ENCODE data around the gene LHX3.

The LHX3 gene

GRCh38 chr9:136172412-136173079 lies 32.4 kb downstream of the LHX3 start:
- DNase-seq, result peak; percentile 46

- DNase-seq, result no peak
Observed at GRCh38 chr9:136171801-136172411, 33.0 kb downstream of the LHX3 start.

DNA sequence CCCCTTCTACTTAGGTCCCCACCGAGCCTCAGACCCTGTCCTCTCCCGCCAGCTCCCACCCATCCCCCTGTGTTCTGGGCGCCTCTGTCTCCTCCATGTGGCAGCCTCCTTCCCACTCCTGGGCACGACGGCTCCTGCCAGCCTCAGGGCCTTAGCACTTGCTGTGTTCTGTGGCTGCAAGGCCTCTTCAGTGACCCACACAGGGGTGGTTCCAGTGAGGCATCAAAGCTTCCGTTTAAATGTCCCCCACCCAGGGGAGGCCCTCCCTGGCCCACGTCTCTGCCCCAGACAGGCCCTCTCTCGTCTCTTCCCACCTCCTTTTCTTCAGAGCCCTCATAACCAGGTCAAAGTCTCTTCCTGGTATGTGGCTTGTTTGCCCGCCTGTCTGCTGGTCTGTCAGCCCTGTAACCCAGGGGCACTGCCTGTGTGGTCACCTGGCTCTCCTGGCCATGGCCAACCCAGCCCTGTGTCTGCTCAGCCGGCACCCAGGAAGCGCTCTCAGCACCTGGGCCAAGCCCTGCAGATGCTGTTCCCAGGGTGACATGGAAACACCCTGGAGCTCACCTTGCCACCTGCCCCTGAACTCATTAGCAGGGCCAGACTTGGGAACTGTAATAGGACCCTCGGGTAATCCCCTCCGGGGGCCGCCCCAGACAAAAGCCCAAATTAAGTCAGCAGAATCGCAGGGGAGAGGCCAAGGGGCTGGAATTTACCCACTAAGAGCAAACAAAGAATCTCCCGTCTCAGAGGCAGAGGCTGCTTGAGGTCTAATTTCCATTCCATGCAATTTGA lies 33.7 kb downstream of the LHX3 start:
- peak; percentile 57 for DNase-seq

DNA sequence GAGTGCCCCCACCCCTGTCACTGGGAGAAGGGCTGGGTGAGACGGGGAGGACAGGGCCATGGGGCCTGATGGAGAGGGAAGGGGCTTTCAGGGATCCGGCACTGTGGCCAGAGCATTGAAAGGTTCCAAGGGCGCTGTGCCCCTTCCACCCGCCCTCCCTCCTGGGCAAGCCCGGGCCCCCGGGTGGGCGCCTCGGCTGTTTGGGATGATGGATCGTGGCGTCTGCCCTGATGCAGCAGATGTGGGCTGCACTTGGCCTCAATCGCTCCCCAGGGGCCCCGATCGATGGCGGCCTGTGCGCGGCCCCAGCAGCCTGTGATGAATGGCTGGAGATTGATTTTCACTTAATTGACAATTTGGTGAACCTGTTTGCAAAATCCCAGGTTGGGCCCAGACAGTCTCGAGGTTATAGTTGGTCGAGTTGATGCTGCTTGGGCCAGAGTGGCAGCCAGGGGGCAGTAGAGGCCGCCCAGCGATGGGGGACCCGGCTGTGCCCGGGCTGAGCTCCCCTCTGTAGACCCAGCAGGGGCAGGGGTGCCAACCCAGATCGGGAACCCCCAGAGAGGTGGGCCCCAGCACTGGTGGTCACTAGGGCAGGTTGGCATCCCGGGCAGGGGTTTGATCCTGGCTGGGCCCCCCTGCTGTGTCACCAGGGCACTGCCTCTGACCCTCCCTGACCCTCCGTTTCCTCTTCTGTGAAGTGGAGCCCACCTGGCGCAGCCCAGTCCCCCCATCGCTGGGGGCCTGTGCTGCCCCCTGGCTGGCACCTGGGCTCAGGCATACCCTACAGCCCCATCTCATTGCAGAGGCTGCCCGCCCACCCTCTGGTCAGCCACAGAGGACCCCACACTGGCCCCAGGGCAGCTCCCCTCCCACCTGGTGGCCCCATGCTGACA lies 34.7 kb downstream of the LHX3 start:
- DNase-seq, result no peak

DNA sequence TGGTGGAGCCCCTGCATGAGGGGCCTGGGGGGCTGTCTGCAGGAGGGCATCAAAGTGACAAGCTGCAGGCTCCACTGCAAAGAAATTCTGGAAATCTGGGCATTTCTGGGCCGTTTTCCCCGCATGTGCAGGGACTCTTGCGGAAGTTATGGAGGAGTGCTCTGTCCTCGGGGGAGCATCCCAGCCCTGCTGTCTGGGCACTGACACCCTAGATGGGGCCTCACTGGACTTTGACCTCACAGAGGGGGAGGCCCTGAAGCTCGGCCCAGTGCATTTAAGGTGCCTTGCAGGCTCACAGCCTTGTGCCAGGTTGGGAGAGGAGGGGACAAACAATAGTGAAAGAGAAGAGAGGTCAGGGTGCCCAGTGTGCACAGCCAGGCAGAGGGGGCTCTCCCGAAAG lies 35.4 kb downstream of the LHX3 start:
- no peak for DNase-seq

- DNase-seq, result no peak
Observed at GRCh38 chr9:136163248-136163850, 41.6 kb downstream of the LHX3 start.

GRCh38 chr9:136160995-136161610 lies 43.8 kb downstream of the LHX3 start:
- no peak for DNase-seq

- DNase-seq, result peak; percentile 85
Observed at GRCh38 chr9:136160381-136160841, 44.5 kb downstream of the LHX3 start.

DNA sequence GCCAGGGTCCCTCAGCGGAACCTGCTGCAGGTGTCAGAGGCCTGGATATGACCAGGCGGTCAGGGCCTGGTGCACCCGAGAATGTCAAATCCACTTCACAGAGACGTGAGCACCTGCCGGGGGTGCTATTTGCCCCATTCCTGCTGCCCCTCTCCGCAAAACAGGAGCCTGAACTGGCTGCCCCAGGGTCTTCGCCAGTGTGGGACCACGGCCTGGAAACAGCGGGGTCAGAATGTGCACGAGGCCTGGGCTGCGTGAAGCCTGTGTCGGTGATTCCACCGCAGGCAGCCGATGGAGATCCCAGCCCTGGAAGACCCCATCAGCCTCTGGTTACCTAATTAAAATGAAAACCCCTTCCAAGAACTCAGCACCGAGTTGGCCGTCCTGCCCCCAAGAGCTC lies 45.1 kb downstream of the LHX3 start:
- no peak for DNase-seq

DNA sequence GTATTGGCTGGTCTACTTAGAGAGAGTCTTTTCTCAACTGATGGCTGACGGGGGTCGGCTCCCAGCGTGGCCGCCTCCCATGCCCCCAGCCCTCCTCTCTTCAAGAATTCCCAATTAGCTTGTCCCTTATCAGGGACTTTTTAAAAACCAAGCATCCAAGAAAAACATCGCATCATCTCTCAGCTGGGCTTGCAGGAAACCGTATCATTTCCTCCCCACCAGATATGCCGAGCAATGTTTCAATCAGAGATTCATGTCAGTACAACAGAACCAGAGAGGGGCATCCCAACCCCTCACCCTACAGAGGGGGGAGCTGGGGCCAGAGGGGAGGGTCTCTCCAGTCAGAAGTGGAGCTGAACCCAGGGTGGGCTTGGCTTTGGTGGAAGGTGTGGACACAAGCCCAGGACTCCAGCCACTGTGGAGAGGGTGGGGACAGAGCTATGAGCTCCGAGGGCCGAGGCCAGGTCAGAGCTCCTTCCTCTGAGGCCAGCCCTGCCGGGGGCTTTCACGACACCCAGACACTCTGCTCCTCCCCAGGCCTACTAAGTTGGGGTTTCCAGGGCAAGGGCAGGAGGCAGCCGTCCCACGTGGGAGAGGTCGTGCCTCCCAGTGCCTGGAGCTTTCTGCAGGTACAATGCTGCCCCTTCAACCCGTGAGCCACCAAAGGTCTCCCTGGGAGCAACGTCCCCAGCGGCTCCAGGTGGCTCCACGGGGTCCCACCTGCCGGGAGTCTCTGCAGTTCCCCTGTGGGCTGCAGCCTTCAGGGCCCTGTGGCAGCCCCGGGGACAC lies 47.3 kb downstream of the LHX3 start:
- no peak for DNase-seq

GRCh38 chr9:136156209-136157120 lies 48.5 kb downstream of the LHX3 start:
- no peak for DNase-seq

DNA sequence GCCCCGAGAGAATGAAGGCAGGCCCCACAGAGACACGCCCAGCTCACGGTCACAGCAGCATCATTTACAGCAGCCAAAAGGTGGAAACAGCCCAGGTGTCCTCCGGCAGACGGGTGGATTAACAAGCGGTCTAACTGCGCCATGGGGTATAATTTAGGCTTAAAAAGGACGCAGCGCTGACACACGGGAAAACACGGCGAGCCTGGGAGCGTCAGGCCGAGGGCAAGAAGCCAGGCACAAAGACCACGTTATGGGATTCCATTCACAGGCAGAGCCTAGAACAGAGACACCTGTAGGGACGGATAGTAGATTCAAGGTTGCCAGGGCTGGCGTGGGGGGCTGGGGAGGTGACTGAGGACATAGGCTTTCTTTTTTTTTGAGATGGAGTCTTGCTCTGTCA lies 49.4 kb downstream of the LHX3 start:
- DNase-seq, result no peak

DNA sequence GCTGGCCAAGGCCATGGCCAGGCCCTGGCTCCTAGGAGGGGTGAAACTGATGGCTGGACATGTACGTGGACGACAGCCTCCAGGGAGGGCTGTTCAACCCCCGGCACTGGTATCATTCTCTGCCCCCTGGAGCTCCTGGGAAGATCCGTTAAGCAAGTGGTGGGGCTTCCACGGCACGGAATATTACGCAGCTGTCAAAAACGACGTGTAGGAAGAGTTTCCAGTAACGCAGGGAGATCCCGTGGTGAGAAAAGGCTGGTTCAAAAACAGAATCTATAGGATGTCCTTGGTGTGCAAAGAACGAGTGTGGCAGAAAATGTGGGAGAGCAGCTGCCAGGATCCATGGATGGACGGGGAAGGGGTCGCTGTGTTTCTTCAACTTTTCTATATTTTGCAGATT lies 50.0 kb downstream of the LHX3 start:
- no peak for DNase-seq

DNA sequence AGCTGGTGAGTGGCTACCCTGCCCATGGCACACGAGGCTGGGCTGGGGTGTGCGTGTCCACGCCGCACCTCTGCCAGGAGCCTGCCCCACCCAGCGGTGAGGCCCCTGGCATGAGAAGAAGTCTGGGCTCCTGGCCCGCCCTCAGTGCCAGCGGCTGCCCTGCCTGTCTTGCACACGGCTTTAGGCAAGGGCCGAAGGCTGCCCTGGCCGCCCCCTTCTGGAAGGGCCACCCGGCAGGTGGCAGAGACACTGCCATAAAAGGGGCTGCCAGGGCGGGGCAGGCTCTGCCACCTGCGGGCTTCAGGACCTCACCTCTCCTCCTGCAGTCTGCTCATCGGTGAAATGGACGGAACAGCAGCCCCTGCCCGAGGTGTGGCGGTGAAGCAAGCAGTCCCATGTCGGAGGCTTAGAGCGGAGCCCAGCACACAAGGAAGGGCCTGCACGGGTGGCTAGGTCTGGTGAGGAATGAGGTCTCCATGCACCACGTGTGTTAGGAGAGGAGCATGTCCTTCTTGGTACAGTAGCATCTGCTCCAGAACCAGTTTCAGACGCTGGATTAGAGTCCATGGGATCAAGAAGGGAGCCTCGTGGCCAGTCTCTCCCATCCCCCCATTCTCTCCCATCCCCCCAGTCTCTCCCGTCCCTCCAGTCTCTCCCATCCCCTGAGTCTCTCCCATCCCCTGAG lies 51.4 kb downstream of the LHX3 start:
- no peak for DNase-seq

DNA sequence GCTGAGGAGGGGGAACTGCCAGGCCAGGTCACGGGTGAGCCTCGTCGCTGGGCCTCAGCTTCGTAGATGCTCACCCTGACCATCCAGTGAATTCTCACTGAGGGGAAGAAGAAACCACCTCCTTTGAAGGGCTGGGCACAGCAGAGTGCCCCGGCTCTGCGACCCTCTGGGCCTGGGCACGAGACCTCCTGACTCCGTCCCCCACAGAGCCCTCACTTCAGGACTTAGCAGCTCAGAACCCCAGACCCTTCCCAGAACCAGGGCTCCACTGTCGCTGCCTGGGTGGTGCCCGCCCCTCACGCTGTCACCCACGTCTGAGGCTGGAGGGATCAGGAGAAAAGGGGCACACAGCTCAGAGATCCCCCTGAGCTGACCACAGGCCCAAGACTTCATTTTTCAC lies 52.0 kb downstream of the LHX3 start:
- no peak for DNase-seq

- no peak for DNase-seq
Observed at GRCh38 chr9:136152543-136152866, 52.4 kb downstream of the LHX3 start.

- DNase-seq, result no peak
Observed at GRCh38 chr9:136151848-136152542, 52.9 kb downstream of the LHX3 start.

DNA sequence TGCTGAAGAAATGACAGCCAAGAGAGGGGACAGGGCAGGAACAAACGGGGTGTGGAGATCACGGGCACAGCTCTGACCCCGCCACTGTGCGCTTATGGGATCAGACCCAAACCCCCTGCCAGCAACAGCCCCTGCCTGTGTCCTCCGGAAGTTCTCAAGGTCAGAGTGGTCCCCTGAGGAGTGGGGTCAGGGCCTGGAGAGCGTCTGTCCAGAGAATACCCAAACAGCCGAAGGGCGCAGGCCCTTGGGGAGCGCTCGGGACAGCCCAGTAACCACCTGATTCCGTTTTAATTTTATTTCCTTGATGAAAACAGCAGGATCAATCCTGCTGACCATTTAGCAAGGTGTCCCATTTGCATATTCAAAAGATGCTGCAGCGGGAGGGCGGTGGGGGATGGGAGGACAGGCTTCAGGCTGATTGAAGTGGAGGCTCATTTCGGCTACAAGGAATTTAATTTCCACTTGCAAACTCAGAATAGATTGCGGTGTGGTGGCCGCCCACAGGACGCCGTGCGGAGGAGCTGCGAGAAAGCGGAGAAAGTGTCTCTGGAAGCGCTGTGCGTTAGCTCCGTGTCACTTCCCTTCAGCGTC lies 53.6 kb downstream of the LHX3 start:
- no peak for DNase-seq

Data from NCI-H345 (cell line).